Coronary artery (tissue), 2 donors: Measurements from ENCODE around the gene IL9.

Source experiments
- DNase-seq: peaks from one replicate; pipeline ENCODE4 v3.0.0-alpha.2; 2017; ENCODE audit warnings: low spot score
- H3K27ac ChIP-seq, 2 donors: fragments of 200-600 bp; sonication (generic); one replicate each; pipeline ENCODE4 v1.5.1; 2016 to 2019
- H3K4me3 ChIP-seq: fragments of 200-600 bp; sonication (generic); 2 replicates; pipeline ENCODE4 v1.5.1; 2016; ENCODE audit warnings: mild to moderate bottlenecking, moderate library complexity
- CTCF ChIP-seq: fragments of 200-600 bp; sonication (generic); IDR thresholded peaks from one replicate; pipeline ENCODE4 v1.5.1; 2019; ENCODE audit warnings: antibody characterized with exemption

IL9 gene

GRCh38 chr5:135886136-135886535, 9.5 kb downstream of the IL9 start:
- Histone ChIP-seq H3K27ac (no peak overlapping the region), H3K4me3 (no peak overlapping the region)
- TF ChIP-seq CTCF = no peak
- no peak for DNase-seq

GRCh38 chr5:135885031-135885430, 10.6 kb downstream of the IL9 start:
- H3K27ac ChIP-seq = no peak overlapping the region
- H3K4me3 ChIP-seq = no peak overlapping the region
- TF ChIP-seq CTCF = no peak
- DNase-seq = no peak

GRCh38 chr5:135883441-135883840, 12.2 kb downstream of the IL9 start:
- Histone ChIP-seq H3K27ac (no peak overlapping the region), H3K4me3 (no peak overlapping the region)
- TF ChIP-seq CTCF = no peak
- DNase-seq = no peak

GRCh38 chr5:135883026-135883425, 12.6 kb downstream of the IL9 start:
- Histone ChIP-seq H3K27ac (no peak overlapping the region), H3K4me3 (no peak overlapping the region)
- TF ChIP-seq CTCF = no peak
- no peak for DNase-seq

- no peak overlapping the region for H3K27ac ChIP-seq
- no peak overlapping the region for H3K4me3 ChIP-seq
- peak; percentile 11 for DNase-seq
- TF ChIP-seq CTCF = no peak
Measured at GRCh38 chr5:135881819-135882218, 13.8 kb downstream of the IL9 start.

- DNase-seq = peak; percentile 46
- TF ChIP-seq CTCF = no peak
- no peak overlapping the region for H3K27ac ChIP-seq
- no peak overlapping the region for H3K4me3 ChIP-seq
Measured at GRCh38 chr5:135881244-135881643, 14.4 kb downstream of the IL9 start.

- DNase-seq = no peak
- no peak for TF ChIP-seq CTCF
- Histone ChIP-seq H3K27ac (no peak overlapping the region), H3K4me3 (no peak overlapping the region)
Measured at GRCh38 chr5:135880801-135881200, 14.8 kb downstream of the IL9 start.
